Left lobe of liver (tissue), 2 donors: ENCODE data around the gene EXOC5. TPM values are rescaled to one million over a fixed set of nuclear protein-coding genes. Genes with fewer than 3 reads are reported as not detected.
"Not testable (repeated sequence)": the region's sequence is repeated elsewhere in the genome, so short reads cannot be mapped to it uniquely, and the experiment has no call there.

Experiments
- ATAC-seq: fragments of 200-7000 bp; cut with Tn5 transposase; one replicate; pipeline ENCODE4 v1.9.1; 2020; ENCODE audit warnings: mild to moderate bottlenecking, moderate library complexity
- DNase-seq: peaks from one replicate; pipeline ENCODE4 v3.0.0-alpha.2; 2020; ENCODE audit warnings: low spot score
- total RNA-seq: library from RNA; stranded (reverse); gene quantifications from one replicate; pipeline ENCODE4 v1.2.1, GENCODE V29; 2021
- donor health status: DM: no; HTN: no; CAD: no; lungs with moderate emphysema.
- donor health status: DM: no; HTN: yes; CAD: no.

EXOC5 gene
- total RNA-seq, 1 donor from 2014 or later, result 21.6 TPM

- ATAC-seq (peak; percentile 99), DNase-seq (peak; percentile 83)
Measured at GRCh38 chr14:57261604-57262003, 7.1 kb downstream of the EXOC5 start.

- no peak for ATAC-seq
Measured at GRCh38 chr14:57259672-57260071, 9.0 kb downstream of the EXOC5 start.

GRCh38 chr14:57258221-57258620 lies 10.5 kb downstream of the EXOC5 start:
- DNase-seq, ATAC-seq: not testable (repeated sequence)

More at GRCh38 chr14:57259672-57260071, 9.0 kb downstream of the EXOC5 start:
- DNase-seq, result no peak

- no peak for ATAC-seq
- no peak for DNase-seq
Measured at GRCh38 chr14:57254884-57255283, 13.8 kb downstream of the EXOC5 start.

- no peak for ATAC-seq
- DNase-seq, result no peak
Measured at GRCh38 chr14:57246933-57247657, 21.6 kb downstream of the EXOC5 start.

GRCh38 chr14:57245941-57246340 lies 22.8 kb downstream of the EXOC5 start:
- DNase-seq, result no peak

GRCh38 chr14:57244106-57244505 lies 24.6 kb downstream of the EXOC5 start:
- DNase-seq, result no peak
- ATAC-seq, result no peak

More at GRCh38 chr14:57245941-57246340, 22.8 kb downstream of the EXOC5 start:
- no peak for ATAC-seq

GRCh38 chr14:57243320-57243719 lies 25.4 kb downstream of the EXOC5 start:
- ATAC-seq (no peak), DNase-seq (no peak)

- not testable (repeated sequence) for ATAC-seq, DNase-seq
Measured at GRCh38 chr14:57240115-57240514, 28.6 kb downstream of the EXOC5 start.

GRCh38 chr14:57232006-57232405 lies 36.7 kb downstream of the EXOC5 start:
- ATAC-seq (no peak), DNase-seq (no peak)

- not testable (repeated sequence) for ATAC-seq, DNase-seq
Measured at GRCh38 chr14:57228320-57228719, 40.4 kb downstream of the EXOC5 start.

- no peak for ATAC-seq
- no peak for DNase-seq
Measured at GRCh38 chr14:57227083-57227482, 41.6 kb downstream of the EXOC5 start.

- no peak for DNase-seq
- ATAC-seq, result no peak
Measured at GRCh38 chr14:57221931-57222330, 46.8 kb downstream of the EXOC5 start.

- no peak for ATAC-seq
Measured at GRCh38 chr14:57212919-57213318, 55.8 kb downstream of the EXOC5 start.

GRCh38 chr14:57209561-57209960 lies 59.1 kb downstream of the EXOC5 start:
- ATAC-seq (no peak), DNase-seq (no peak)

More at GRCh38 chr14:57212919-57213318, 55.8 kb downstream of the EXOC5 start:
- no peak for DNase-seq

GRCh38 chr14:57205938-57206337 lies 62.8 kb downstream of the EXOC5 start:
- DNase-seq (no peak), ATAC-seq (no peak)

- peak; percentile 30 for ATAC-seq
Measured at GRCh38 chr14:57202672-57203071, 66.0 kb downstream of the EXOC5 start.

GRCh38 chr14:57199921-57200320 lies 68.8 kb downstream of the EXOC5 start:
- DNase-seq (no peak), ATAC-seq (no peak)

More at GRCh38 chr14:57202672-57203071, 66.0 kb downstream of the EXOC5 start:
- DNase-seq, result not testable (repeated sequence)

- no peak for ATAC-seq
Measured at GRCh38 chr14:57189070-57189469, 79.6 kb downstream of the EXOC5 start.

GRCh38 chr14:57182760-57183503 lies 85.8 kb downstream of the EXOC5 start:
- ATAC-seq, result peak; percentile 58
- DNase-seq, result no peak

More at GRCh38 chr14:57189070-57189469, 79.6 kb downstream of the EXOC5 start:
- DNase-seq, result no peak

- DNase-seq (no peak), ATAC-seq (no peak)
Measured at GRCh38 chr14:57179273-57179672, 89.4 kb downstream of the EXOC5 start.

GRCh38 chr14:57174466-57174865 lies 94.2 kb downstream of the EXOC5 start:
- DNase-seq, result no peak
- ATAC-seq, result no peak
